Uterus (tissue), 2 donors: ENCODE measurements around the gene PSMG4.

Experiments used
- CTCF ChIP-seq, 4 experiments: fragments of 200-600 bp in 2 of 4; fragments of 450-650 bp in 2 of 4; sonication (generic) in 2 of 4; IDR thresholded peaks; one replicate each; pipeline ENCODE4 v1.5.1; 2016 to 2019; ENCODE audit warnings: antibody characterized with exemption in 4 of 4, mild to moderate bottlenecking in 2 of 4, moderate library complexity in 1 of 4
- POLR2A ChIP-seq, 2 donors: fragments of 450-650 bp; IDR thresholded peaks; one replicate each; pipeline ENCODE4 v1.6.1; 2016; ENCODE audit warnings: antibody characterized with exemption in 2 of 2, mild to moderate bottlenecking in 1 of 2, moderate library complexity in 1 of 2

GRCh38 chr6:3270258-3270657 is 11.5 kb downstream of the PSMG4 start:
- TF ChIP-seq CTCF (IDR thresholded peaks at IDR 0.05) (no peak), POLR2A (IDR thresholded peaks at IDR 0.05) (no peak)
